ENCODE data around the gene PKNOX2.

The PKNOX2 gene

GRCh38 chr11:125289419-125290098 is 125.0 kb downstream of the PKNOX2 start:
- DNase-seq = no peak

GRCh38 chr11:125290263-125290662 is 125.7 kb downstream of the PKNOX2 start:
- DNase-seq = no peak

- no peak for DNase-seq
Measured at GRCh38 chr11:125292100-125292499, 127.5 kb downstream of the PKNOX2 start.

GRCh38 chr11:125293596-125293995 is 129.0 kb downstream of the PKNOX2 start:
- no peak for DNase-seq

GRCh38 chr11:125295931-125296330 is 131.4 kb downstream of the PKNOX2 start:
- DNase-seq = no peak

GRCh38 chr11:125297346-125297915 is 132.9 kb downstream of the PKNOX2 start:
- DNase-seq = no peak

GRCh38 chr11:125299061-125299615 is 134.6 kb downstream of the PKNOX2 start:
- no peak for DNase-seq

- DNase-seq = no peak
Measured at GRCh38 chr11:125299821-125300220, 135.3 kb downstream of the PKNOX2 start.

GRCh38 chr11:125300791-125301218 is 136.3 kb downstream of the PKNOX2 start:
- peak; percentile 3 for DNase-seq

GRCh38 chr11:125301346-125301745 is 136.8 kb downstream of the PKNOX2 start:
- DNase-seq = no peak

GRCh38 chr11:125303186-125303585 is 138.6 kb downstream of the PKNOX2 start:
- DNase-seq = no peak

GRCh38 chr11:125303694-125304093 is 139.1 kb downstream of the PKNOX2 start:
- DNase-seq = no peak

- DNase-seq = no peak
Measured at GRCh38 chr11:125304136-125304535, 139.6 kb downstream of the PKNOX2 start.

GRCh38 chr11:125304876-125305275 is 140.3 kb downstream of the PKNOX2 start:
- no peak for DNase-seq

GRCh38 chr11:125305345-125305744 is 140.8 kb downstream of the PKNOX2 start:
- no peak for DNase-seq

GRCh38 chr11:125306476-125306875 is 141.9 kb downstream of the PKNOX2 start:
- no peak for DNase-seq

- no peak for DNase-seq
Measured at GRCh38 chr11:125308246-125308645, 143.7 kb downstream of the PKNOX2 start.

- DNase-seq = no peak
Measured at GRCh38 chr11:125312391-125312790, 147.8 kb downstream of the PKNOX2 start.

GRCh38 chr11:125312812-125313211 is 148.3 kb downstream of the PKNOX2 start:
- DNase-seq = no peak

GRCh38 chr11:125313271-125314219 is 149.0 kb downstream of the PKNOX2 start:
- DNase-seq = no peak

GRCh38 chr11:125314276-125315078 is 149.9 kb downstream of the PKNOX2 start:
- no peak for DNase-seq

GRCh38 chr11:125315079-125315740 is 150.7 kb downstream of the PKNOX2 start:
- DNase-seq = peak; percentile 35
